Endothelial cell of umbilical vein (primary cell): ENCODE data around the gene PPP2R3C. TPM values are rescaled to one million over a fixed set of nuclear protein-coding genes. Genes with fewer than 3 reads are reported as not detected.
"Not testable (repeated sequence)": the region's sequence is repeated elsewhere in the genome, so short reads cannot be mapped to it uniquely, and the experiment has no call there.

ENCODE experiments used
- BruUV-seq: library from RNA; stranded (reverse); fragments of 400-500 nt; replicated peaks from 2 replicates; lab custom pipeline; 2021; lab: Mats Ljungman, UMichigan
- CTCF ChIA-PET: fragments of 300-600, 350-600 bp; sonication (Branson Sonifier 250); formaldehyde crosslinking; loops from one replicate; lab custom pipeline; 2021; ENCODE audit warnings: antibody characterized with exemption, inconsistent platforms; lab: Charles Lee
- POLR2A ChIA-PET: fragments of 300-600, 350-600 bp; sonication (Branson Sonifier 250); formaldehyde crosslinking; loops from one replicate; lab custom pipeline; 2021; ENCODE audit warnings: antibody characterized with exemption, inconsistent platforms; lab: Charles Lee
- DNase-seq: peaks from one replicate; pipeline ENCODE4 v3.0.0-alpha.2; 2011; ENCODE audit warnings: low read depth, low spot score
- FAIRE-seq: peaks from 2 replicates; lab custom pipeline; 2011; peaks lifted over from hg19 to GRCh38; lab: Jason Lieb, UNC
- H2AFZ ChIP-seq: 2 replicates; pipeline ENCODE4 v1.6.0; 2012; ENCODE audit warnings: low read depth, low read length, control low read depth, inconsistent platforms
- H3K27ac ChIP-seq: 2 replicates; pipeline ENCODE4 v1.5.1; 2011; ENCODE audit warnings: low read depth, mild to moderate bottlenecking, control low read depth, low read length, moderate library complexity; ENCODE audit not compliant: insufficient read depth
- H3K27me3 ChIP-seq, 2 experiments: 2 replicates each; pipeline versions ENCODE4 v1.6.0 to v1.6.1; 2011; ENCODE audit warnings: low read length in 2 of 2, mixed read lengths in 1 of 2; ENCODE audit not compliant: control insufficient read depth in 2 of 2, insufficient read depth in 2 of 2
- H3K36me3 ChIP-seq, 2 experiments: 2 replicates in 1 of 2; 3 replicates in 1 of 2; pipeline ENCODE4 v1.5.1; 2011; ENCODE audit warnings: low read length in 2 of 2, mild to moderate bottlenecking in 1 of 2, moderate library complexity in 1 of 2; ENCODE audit not compliant: control insufficient read depth in 2 of 2, insufficient read depth in 2 of 2; ENCODE audit errors: extremely low read depth in 1 of 2
- H3K4me1 ChIP-seq: 3 replicates; pipeline ENCODE4 v1.5.1; 2011; ENCODE audit warnings: mild to moderate bottlenecking, low read length; ENCODE audit not compliant: control insufficient read depth, insufficient read depth; ENCODE audit errors: extremely low read depth
- H3K4me2 ChIP-seq: 2 replicates; pipeline ENCODE4 v1.6.1; 2011; ENCODE audit warnings: low read length, control low read depth, mixed read lengths; ENCODE audit not compliant: insufficient read depth
- H3K4me3 ChIP-seq, 3 experiments: fragments of 200-600 bp in 1 of 3; sonication (generic), shearing (Covaris generic) in 1 of 3; replicated peaks in 1 of 3; 2 replicates each; pipeline ENCODE4 v1.5.1; 2011 to 2016; ENCODE audit warnings: control low read depth in 3 of 3, low read length in 3 of 3, mild to moderate bottlenecking in 2 of 3, inconsistent platforms in 1 of 3, low read depth in 1 of 3, moderate library complexity in 1 of 3; ENCODE audit not compliant: insufficient read depth in 1 of 3
- H3K79me2 ChIP-seq: 2 replicates; pipeline ENCODE4 v1.6.0; 2012; ENCODE audit warnings: low read length, inconsistent platforms; ENCODE audit not compliant: control insufficient read depth, insufficient read depth
- H3K9ac ChIP-seq: replicated peaks from 2 replicates; pipeline ENCODE3; 2011; ENCODE audit warnings: low read length, control low read depth; ENCODE audit not compliant: insufficient read depth; ENCODE audit errors: extremely low read depth
- H3K9me1 ChIP-seq: replicated peaks from 3 replicates; pipeline ENCODE4 v1.6.0; 2011; ENCODE audit warnings: mild to moderate bottlenecking, low read length; ENCODE audit not compliant: control insufficient read depth, insufficient read depth; ENCODE audit errors: extremely low read depth
- H3K9me3 ChIP-seq: replicated peaks from 2 replicates; pipeline ENCODE4 v1.5.1; 2012; ENCODE audit warnings: low read length, inconsistent platforms; ENCODE audit not compliant: control insufficient read depth, insufficient read depth
- H4K20me1 ChIP-seq: replicated peaks from 2 replicates; pipeline ENCODE3; 2011; ENCODE audit warnings: mild to moderate bottlenecking, low read length; ENCODE audit not compliant: control insufficient read depth, insufficient read depth; ENCODE audit errors: extremely low read depth
- EZH2 ChIP-seq: IDR thresholded peaks from 2 replicates; pipeline ENCODE4 v1.6.1; 2012; ENCODE audit warnings: borderline replicate concordance, low read depth, mild to moderate bottlenecking, moderate library complexity, low read length, inconsistent platforms; ENCODE audit not compliant: severe bottlenecking
- FOS ChIP-seq: IDR thresholded peaks from 2 replicates; pipeline ENCODE4 v1.6.1; 2011; ENCODE audit warnings: mild to moderate bottlenecking, low read length, moderate library complexity, borderline replicate concordance; ENCODE audit not compliant: insufficient read depth
- GATA2 ChIP-seq: IDR thresholded peaks from 2 replicates; pipeline ENCODE4 v1.7.0; 2011; ENCODE audit warnings: low read depth, mild to moderate bottlenecking, moderate library complexity, mixed read lengths, low read length; ENCODE audit not compliant: insufficient read length, insufficient read depth
- JUN ChIP-seq: IDR thresholded peaks from 2 replicates; pipeline ENCODE4 v1.6.1; 2011; ENCODE audit warnings: borderline replicate concordance, low read depth; ENCODE audit not compliant: insufficient read length, insufficient read depth
- POLR2AphosphoS5 ChIP-seq: IDR thresholded peaks from 2 replicates; pipeline ENCODE4 v1.6.1; 2012; ENCODE audit warnings: low read depth, mild to moderate bottlenecking, control low read depth, low read length, moderate library complexity; ENCODE audit not compliant: insufficient read depth
- dilution Hi-C: fragments of 300-500 bp; cut with MboI; formaldehyde crosslinking; loops from one replicate; pipeline ENCODE4 v1.15.0; 2019; ENCODE audit warnings: low sequenced_read_pairs; ENCODE audit not compliant: extremely low pct_ligation_motif_present
- intact Hi-C: fragments of 100-400 bp; cut with micrococcal nuclease; formaldehyde crosslinking; loops from one replicate; pipeline ENCODE4 v1.10.0; 2022
- polyA plus RNA-seq, 4 experiments: library from polyadenylated mRNA; depleted of rRNA in 3 of 4; stranded (reverse) in 3 of 4; unstranded in 1 of 4; fragments of >200 nt; gene quantifications; 2 replicates each; pipeline versions ENCODE4 v1.2.1 to v1.2.3, GENCODE V29; 2011 to 2012; ENCODE audit warnings: missing spikeins in 1 of 4
- total RNA-seq: library from RNA; stranded (reverse); gene quantifications from 2 replicates; pipeline ENCODE4 v1.2.3, GENCODE V29; 2021

The PPP2R3C gene
- total and polyA plus RNA-seq, 2 donors (not counting 3 experiments of a cell fraction or from before 2014, with no cell fraction given): 10.2 to 40.6 TPM

DNA sequence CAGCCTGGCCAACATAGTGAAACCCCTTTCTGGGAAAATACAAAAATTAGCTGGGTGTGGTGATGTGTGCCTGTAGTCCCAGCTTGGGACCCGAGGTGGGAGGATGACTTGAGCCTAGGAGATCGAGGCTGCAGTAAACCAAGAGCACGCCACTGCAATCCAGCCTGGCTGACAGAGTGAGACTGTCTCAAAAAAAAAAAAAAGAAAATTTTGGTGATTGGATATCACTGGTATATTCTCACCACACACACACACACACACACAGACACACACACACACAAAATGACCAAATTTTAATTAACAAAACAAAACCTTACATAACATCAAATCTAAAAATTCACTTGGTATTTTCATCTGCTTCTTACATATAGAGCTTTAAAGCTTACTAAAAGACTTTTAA lies 79.2 kb downstream of the PPP2R3C start:
- Histone ChIP-seq H3K9ac (no peak overlapping the region), H3K9me3 (no peaks in the 10 kb centered on the region), H4K20me1 (no peaks in the 10 kb centered on the region), H3K9me1 (no peaks in the 10 kb centered on the region), H2AFZ (no peak overlapping the region), H3K4me2 (no peak overlapping the region), H3K4me3 (no peak overlapping the region), H3K27me3 (no peaks in the 10 kb centered on the region), H3K27ac (no peak overlapping the region), H3K79me2 (peaks cover 3% of the 10 kb centered on the region), H3K36me3 (no peaks in the 10 kb centered on the region), H3K4me1 (peaks cover 7% of the 10 kb centered on the region)
- TF ChIP-seq EZH2: no peak
- no peak for TF ChIP-seq FOS
- TF ChIP-seq GATA2: no peak
- no peak for TF ChIP-seq JUN
- no peak for TF ChIP-seq POLR2AphosphoS5
- FAIRE-seq (no peak), DNase-seq (no peak)
- BruUV-seq: no TSS peak
- dilution Hi-C loops (no loop called here), intact Hi-C loops (no loop called here)
- ChIA-PET CTCF (interaction anchor here (1.1 kb wide), 1 partner anchor 22 kb away, joined by 4 read pairs; no protein-coding TSS in a partner anchor), POLR2A (interaction anchor here (0.6 kb wide), 1 partner anchor 13 kb away, joined by 4 read pairs; no protein-coding TSS in a partner anchor)

DNA sequence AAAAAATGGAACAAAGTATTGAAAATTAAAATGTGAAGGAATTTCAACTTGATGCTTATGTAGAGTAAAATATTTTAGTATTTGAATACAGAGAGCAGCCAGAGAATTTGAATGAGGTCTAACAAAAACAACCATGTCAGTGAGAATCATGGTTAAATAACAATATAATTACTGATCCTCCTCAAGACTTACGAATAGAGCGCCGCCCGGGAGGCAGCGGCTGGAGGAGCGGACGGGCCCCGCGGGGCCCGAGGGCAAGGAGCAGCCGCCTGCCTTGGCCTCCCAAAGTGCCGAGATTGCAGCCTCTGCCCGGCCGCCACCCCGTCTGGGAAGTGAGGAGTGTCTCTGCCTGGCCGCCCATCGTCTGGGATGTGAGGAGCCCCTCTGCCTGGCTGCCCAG lies 83.5 kb downstream of the PPP2R3C start:
- H3K4me1 ChIP-seq, H3K9me1 ChIP-seq, H3K27ac ChIP-seq, intact Hi-C loops, DNase-seq, H3K9me3 ChIP-seq, H2AFZ ChIP-seq, H3K4me3 ChIP-seq, H3K36me3 ChIP-seq, FAIRE-seq, POLR2A ChIA-PET, H3K4me2 ChIP-seq, dilution Hi-C loops, H3K9ac ChIP-seq, BruUV-seq, H3K27me3 ChIP-seq, CTCF ChIA-PET, H3K79me2 ChIP-seq, H4K20me1 ChIP-seq: not testable (repeated sequence)

Other genes starting within 250 kb of the PPP2R3C start
- gene BAZ1A, start 246.6 kb downstream of the PPP2R3C start, total RNA-seq: 49.1 and 52.1 TPM in 2 replicates
- 11.8 and 15.2 TPM in 2 replicates for gene BAZ1A, start 246.6 kb downstream of the PPP2R3C start, polyA plus RNA-seq
- 60.7 and 63.7 TPM in 2 replicates for gene SRP54, start 139.0 kb downstream of the PPP2R3C start, total RNA-seq
- 22.6 and 32.8 TPM in 2 replicates for gene SRP54, start 139.0 kb downstream of the PPP2R3C start, polyA plus RNA-seq
- 48.2 and 64.1 TPM in 2 replicates for gene FAM177A1, start 75.7 kb downstream of the PPP2R3C start, total RNA-seq
- gene FAM177A1, start 75.7 kb downstream of the PPP2R3C start, polyA plus RNA-seq: 19.9 and 22.1 TPM in 2 replicates
- 36.3 and 36.9 TPM in 2 replicates for gene PRORP, start 562 bp upstream of the PPP2R3C start, total RNA-seq
- 24.5 and 28.8 TPM in 2 replicates for gene PRORP, start 562 bp upstream of the PPP2R3C start, polyA plus RNA-seq
- gene PSMA6, start 170.4 kb upstream of the PPP2R3C start, total RNA-seq: 195 and 197 TPM in 2 replicates
- 130 and 170 TPM in 2 replicates for gene PSMA6, start 170.4 kb upstream of the PPP2R3C start, polyA plus RNA-seq